Measurements from ENCODE around the gene LEKR1.
"Not testable (repeated sequence)": the region's sequence is repeated elsewhere in the genome, so short reads cannot be mapped to it uniquely, and the experiment has no call there.

LEKR1 gene

DNA sequence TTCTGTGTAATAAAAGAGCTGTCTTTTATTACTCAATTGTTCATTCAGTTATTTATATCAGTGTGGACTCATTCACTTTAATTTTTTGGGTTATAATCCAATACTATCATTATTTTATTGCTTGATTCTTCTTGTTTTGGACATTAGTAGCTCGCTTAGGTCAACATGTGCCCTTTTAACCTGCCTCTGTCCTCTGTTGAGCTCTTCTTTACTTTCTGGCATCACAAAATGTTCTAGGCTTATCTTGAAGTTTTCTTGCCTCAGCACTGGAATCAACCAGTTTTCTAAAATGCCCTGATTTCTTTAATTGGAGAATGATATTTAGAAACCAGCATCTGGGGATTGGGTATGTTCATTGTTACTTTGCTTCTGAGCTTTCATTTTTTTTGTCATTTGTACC lies 82.2 kb downstream of the LEKR1 start:
- DNase-seq (ENCODE audit: low read depth) = no peak

DNA sequence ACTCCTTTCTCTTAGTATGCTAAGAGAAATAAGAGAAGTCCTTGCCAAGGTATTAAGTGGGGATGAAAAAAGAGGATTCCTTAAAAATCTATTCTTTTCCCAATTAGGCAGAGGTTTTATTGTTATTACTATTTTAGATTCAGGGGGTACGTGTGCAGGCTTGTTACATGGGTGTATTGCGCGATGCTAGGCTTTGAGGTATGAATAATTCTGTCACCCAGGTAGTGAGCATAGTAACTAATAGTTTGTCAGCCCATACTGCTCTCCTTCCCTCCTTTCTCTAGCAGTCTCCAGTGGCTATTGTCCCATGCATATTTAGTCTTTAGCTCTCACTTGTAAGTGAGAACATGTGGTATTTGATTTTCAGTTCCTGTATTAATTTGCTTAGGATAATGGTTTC lies 83.9 kb downstream of the LEKR1 start:
- no peak for DNase-seq (ENCODE audit: low read depth)

- DNase-seq (ENCODE audit: low read depth) = not testable (repeated sequence)
Measured at GRCh38 chr3:156910831-156911230, 84.7 kb downstream of the LEKR1 start.

- not testable (repeated sequence) for DNase-seq (ENCODE audit: low read depth)
Measured at GRCh38 chr3:156914300-156914699, 88.1 kb downstream of the LEKR1 start.

DNA sequence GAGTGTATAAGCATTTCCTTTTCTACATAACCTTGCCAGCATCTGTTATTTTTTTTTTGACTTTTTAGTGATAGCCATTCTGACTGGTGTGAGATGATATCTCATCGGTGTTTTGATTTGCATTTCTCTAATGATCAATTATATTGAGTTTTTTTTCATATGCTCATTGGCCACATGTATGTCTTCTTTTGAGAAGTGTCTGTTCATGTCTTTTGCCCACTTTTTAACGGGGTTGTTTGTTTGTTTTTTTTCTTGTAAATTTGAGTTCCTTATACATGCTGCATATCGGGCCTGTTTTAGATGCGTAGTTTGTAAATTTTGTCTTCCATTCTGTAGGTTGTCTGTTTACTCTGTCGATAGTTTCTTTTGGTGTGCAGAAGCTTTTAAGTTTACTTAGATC lies 89.2 kb downstream of the LEKR1 start:
- DNase-seq (ENCODE audit: low read depth) = no peak

DNA sequence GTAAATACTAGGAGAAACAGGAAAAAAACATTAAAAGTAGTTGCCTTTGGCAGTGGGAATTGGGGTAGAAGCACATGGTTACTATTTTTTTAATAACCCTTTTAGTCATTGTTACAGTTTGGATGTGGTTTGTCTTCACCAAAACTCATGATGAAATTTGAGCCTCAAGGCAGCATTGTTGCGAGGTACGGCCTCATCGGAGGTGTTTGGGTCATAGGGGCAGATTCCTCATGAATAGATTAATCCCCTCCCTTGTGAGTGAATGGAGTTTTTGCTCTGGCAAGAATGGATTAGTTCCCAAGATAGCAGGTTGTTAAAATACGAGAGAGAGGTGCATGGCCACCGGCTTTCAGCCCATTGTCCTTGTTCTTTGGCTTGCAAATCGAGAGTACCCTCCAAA lies 92.6 kb downstream of the LEKR1 start:
- no peak for DNase-seq (ENCODE audit: low read depth)

DNA sequence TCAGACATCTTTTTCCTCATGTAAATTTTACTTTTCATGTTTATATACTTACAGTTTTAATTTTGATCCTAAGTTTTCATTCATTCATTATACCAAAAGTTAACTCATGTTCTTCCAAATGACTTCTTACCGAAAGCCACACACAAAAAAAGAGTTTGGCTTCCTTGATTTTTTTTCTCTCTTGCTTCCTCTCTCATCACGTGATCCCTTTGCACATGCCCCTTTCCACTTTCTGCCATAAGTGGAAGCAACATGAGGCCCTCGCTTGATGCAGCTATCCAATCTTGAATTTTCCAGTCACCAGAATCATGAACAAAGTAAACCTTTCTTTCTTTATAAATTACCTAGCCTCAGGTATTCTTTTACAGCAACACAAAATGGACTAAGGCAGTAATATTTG lies 93.7 kb downstream of the LEKR1 start:
- no peak for DNase-seq (ENCODE audit: low read depth)

DNA sequence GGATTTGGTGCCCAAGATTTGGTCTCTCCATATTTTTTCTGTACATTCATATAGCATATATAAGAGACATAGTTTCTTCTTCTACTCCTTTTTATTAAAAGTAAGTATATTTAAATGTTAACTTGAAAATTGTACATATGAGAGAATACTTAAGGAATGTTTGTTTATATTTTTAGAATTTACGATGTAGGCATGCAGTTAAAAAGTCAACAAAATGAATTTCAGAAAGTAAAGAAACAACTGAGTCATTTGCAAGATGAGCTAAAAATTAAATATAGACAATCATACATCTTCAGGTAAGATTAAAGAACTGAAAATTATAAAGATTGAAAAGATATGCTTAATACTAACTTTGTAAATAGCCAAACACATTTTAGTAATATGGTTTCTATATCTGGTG lies 94.2 kb downstream of the LEKR1 start:
- DNase-seq (ENCODE audit: low read depth) = no peak

GRCh38 chr3:156923349-156923748 lies 97.2 kb downstream of the LEKR1 start:
- no peak for DNase-seq (ENCODE audit: low read depth)

GRCh38 chr3:156938724-156939123 lies 112.6 kb downstream of the LEKR1 start:
- no peak for DNase-seq (ENCODE audit: low read depth)

DNA sequence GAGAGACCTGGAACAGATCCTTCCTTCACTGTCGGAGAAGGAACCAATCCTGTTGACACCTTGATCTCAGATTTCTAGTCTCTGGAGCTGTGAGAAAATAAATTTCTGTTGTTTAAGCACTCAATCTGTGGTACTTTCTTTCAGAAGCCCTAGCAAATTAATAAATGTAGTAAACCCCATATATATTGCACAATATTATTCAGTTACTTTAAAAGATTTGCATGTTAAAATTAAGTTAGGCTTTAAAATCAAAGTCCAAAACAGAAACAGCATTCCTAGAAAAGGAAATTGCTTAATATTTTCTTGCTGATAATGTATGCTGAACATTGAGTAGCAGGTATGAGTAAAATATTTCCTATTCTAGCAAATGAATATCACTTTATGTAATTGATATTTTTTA lies 113.2 kb downstream of the LEKR1 start:
- DNase-seq (ENCODE audit: low read depth) = no peak

- DNase-seq (ENCODE audit: low read depth) = no peak
Measured at GRCh38 chr3:156941311-156941710, 115.2 kb downstream of the LEKR1 start.

DNA sequence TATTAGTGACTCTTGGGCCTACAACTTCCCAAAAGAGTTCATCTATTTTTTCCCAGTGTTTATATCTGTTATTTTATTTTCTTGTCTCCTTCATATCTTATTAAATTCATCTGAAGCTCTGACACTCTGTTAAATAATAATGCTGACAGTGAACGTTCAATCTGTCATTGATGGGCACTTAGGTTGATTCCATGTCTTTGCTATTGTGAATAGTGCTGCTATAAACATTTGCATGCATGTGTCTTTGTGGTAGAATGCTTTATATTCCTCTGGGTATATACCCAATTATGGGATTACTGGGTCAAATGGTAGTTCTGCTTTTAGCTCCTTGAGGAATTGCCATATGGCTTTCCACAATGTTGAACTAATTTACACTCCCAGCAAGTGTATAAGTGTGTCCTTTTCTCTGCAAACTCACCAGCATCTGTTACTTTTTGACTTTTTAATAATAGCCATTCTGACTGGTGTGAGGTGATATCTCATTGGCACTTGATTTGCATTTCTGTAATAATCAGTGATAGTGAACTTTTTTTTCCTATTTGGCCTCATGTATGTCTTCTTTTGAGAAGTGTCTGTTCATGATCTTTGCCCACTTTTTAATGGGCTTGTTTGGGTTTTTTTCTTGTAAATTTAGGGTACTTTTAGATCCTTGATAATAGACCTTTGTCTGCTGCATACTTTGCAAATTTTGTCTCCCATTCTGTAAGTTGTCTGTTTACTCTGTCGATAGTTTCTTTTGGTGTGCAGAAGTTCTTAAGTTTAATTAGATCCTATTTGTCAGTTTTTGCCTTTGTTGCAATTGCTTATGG lies 122.5 kb downstream of the LEKR1 start:
- DNase-seq (ENCODE audit: low read depth) = no peak

GRCh38 chr3:156952011-156952410 lies 125.9 kb downstream of the LEKR1 start:
- no peak for DNase-seq (ENCODE audit: low read depth)

DNA sequence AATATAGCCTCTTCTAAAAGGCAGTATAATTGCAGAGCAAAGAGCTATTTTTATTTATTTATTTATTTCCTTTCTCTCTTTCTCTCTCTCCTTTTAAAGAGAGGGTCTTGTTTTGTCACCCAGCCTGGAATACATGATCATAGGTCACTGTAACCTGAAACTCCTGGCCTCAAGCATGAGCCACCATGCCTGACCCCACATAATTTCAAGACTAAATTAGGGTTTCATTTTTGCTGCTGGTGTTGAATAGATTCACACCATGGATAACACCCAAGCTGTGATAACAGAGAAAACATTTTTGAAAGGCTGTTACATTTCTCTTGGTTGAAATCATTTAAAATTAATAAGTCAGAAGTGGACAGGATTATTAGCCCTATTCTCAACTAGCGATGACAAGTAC lies 131.6 kb downstream of the LEKR1 start:
- DNase-seq (ENCODE audit: low read depth) = no peak

- DNase-seq (ENCODE audit: low read depth) = no peak
Measured at GRCh38 chr3:156963096-156963495, 136.9 kb downstream of the LEKR1 start.

DNA sequence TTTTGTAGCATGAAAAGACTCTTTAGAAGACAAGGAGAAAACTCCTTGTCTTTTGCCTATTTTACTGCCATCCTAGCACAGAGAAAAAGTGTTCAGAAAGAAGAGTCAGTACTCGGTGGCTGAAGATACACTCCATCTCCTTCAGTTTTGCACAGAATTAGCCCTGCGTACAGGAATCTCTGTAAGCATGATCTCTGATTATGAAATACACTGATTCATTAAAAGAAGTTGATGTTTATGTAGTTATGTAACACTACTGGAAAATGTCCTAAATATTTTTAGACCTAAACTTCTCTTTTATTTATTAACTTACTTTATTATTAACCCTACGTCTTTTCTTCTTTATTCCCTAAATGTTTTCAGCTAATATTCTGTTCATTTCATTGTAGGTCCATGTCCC lies 138.4 kb downstream of the LEKR1 start:
- DNase-seq (ENCODE audit: low read depth) = no peak

DNA sequence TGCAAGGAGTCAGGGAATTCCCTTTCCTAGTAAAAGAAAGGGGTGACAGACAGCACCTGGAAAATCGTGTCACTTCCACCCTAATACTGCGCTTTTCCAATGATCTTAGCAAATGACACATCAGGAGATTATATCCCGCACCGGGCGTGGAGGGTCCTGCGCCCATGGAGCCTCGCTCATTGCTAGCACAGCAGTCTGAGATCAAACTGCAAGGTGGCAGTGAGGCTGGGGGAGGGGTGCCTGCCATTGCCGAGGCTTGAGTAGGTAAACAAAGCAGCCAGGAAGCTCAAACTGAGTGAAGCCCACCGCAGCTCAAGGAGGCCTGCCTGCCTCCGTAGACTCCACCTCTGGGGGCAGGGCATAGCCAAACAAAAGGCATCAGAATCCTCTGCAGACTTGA lies 140.2 kb downstream of the LEKR1 start:
- not testable (repeated sequence) for DNase-seq (ENCODE audit: low read depth)

DNA sequence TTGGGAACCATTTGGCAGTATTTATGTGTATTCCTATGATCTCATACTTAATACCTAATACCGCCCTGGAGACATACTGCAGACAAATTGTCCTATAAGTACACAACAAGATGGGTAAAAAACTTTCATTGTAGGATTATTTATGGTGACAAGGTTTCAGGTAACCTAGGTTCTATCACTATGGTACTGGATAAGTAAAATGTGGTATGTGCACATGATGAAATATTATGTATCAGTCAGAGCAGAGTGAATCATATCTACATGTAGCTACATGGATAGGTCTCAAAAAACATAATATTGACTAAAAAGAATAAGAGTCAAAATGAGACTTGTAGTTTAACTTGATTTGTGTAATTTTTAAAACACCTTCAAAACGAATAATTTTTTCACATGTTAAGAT lies 147.8 kb downstream of the LEKR1 start:
- DNase-seq (ENCODE audit: low read depth) = no peak

DNA sequence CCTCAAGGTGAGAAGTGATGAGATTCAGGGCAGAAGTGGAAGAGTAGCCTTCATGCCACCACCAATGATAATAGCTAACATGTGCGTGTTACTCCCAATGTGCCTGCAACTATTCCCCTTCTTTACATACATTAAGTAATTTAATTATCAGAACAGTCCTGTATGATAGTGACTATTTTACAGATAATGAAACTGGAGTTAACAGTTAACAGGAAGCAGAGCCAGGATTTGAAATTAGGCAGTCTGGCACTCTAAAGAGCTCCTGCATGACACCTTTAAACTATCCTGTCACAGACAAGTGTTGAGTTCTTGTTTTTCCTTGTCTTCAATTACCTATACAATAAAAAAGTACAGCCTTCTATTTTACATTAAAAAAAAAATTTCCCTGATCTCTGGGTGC lies 148.8 kb downstream of the LEKR1 start:
- DNase-seq (ENCODE audit: low read depth) = no peak

DNA sequence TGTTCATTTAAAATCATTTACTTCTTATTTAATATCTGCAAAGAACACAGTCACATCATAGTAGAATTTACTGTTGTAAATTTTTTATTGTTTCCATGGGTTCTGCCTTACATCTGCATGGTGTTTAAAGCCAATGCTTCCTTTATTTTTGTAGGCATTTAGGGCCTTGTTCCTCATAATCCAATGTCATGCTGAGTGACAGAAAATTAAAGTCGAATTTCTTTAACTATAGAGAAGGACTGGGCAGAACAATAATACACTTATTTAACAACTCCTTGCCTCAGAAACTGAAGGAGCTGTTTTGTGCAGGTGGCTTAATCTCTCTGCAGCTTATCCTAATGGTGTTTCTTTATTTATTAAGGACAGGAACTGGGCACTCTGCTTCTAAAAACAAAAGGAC lies 149.6 kb downstream of the LEKR1 start:
- DNase-seq (ENCODE audit: low read depth) = no peak

- no peak for DNase-seq (ENCODE audit: low read depth)
Measured at GRCh38 chr3:156976933-156977332, 150.8 kb downstream of the LEKR1 start.

DNA sequence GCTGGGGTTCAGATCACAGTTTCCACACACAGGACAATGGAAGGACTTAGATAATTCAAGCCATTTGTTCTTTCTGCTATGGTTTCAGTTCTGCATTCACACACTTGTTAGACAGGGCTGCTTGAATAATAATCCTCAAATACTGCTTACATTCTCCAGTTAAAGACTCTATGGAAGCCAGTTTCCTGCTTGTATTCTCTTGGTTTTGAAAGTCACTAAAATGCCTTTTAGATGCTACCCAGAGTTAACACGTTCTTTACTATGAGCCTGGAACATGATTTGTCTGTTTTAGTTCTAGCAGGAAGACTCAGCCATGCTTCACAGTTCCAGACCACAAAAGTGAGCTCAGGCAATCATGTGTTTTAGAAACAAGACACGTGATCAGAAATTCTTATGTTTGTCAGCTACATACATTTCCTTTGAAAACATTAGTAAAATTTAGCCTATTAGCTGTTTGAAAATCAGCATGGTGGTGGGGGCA lies 152.4 kb downstream of the LEKR1 start:
- DNase-seq (ENCODE audit: low read depth) = no peak

DNA sequence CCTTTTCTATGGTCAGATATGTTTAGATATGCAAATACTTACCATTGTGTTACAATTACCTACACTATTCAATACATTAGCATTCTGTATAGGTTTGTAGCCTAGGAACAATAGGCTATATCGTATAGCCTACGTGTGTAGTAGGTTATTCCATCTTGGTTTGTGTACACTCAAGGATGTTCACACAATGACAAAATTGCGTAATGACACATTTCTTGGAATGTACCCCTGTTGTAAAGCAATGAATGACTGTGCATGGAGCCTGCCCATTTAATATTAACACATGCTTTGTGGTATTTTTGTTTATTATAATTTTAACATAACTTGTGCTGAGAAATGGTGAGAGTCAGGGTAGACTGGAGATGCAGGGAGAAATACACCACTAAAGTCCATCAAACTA lies 154.9 kb downstream of the LEKR1 start:
- DNase-seq (ENCODE audit: low read depth) = no peak

Data from stimulated activated CD8-positive, alpha-beta memory T cell treated with anti-CD3 and anti-CD28 coated beads, Interleukin-12 subunit alpha, Interleukin-12 subunit beta, amount 100 ng/mL, for 4 hours (primary cell).